ENCODE results near the gene ZNF574. TPM values are rescaled to one million over a fixed set of nuclear protein-coding genes. Genes with fewer than 3 reads are reported as not detected.

The ZNF574 gene
- total and polyA plus RNA-seq, 2 of the 8 experiments (the other 6 are each of a cell fraction or from before 2014, with no cell fraction given), result 27.0 to 38.8 TPM

GRCh38 chr19:42089191-42089750 lies 13.3 kb downstream of the ZNF574 start (continued):
- no peak for TF ChIP-seq CTCF (IDR thresholded peaks at IDR 0.05; ENCODE audit: control extremely low read depth in 1 of 3, insufficient read depth in 1 of 3, low read depth in 1 of 3, low read length in 3 of 3)
- no peak for TF ChIP-seq CHD2 (IDR thresholded peaks at IDR 0.05; ENCODE audit: low read length)
- TF ChIP-seq RNF2 (IDR thresholded peaks at IDR 0.05; ENCODE audit: borderline replicate concordance, low read depth, low read length, missing control alignments, poor library complexity, severe bottlenecking), result no peak
- TF ChIP-seq HDAC6 (IDR thresholded peaks at IDR 0.05; ENCODE audit: low read depth, low read length), result no peak
- no peak for TF ChIP-seq GTF2F1 (IDR thresholded peaks at IDR 0.05; ENCODE audit: borderline replicate concordance, low read depth, low read length)
